GM23338 (cell line): Measurements from ENCODE around the gene CNOT10. TPM values are rescaled to one million over a fixed set of nuclear protein-coding genes. Genes with fewer than 3 reads are reported as not detected.

Experiments
- polyA plus RNA-seq: library from polyadenylated mRNA; unstranded; fragments of >200 nt; fragmentation: Nextera tagmentation; extraction: Ambion mirVana; gene quantifications from 2 replicates; pipeline ENCODE4 v1.2.1, GENCODE V29; 2016
- total RNA-seq: library from RNA; depleted of rRNA; stranded (reverse); fragments of >200 nt; shearing (Covaris generic); gene quantifications from 2 replicates; pipeline ENCODE4 v1.2.3, GENCODE V29; 2014; rRNA removed

Gene CNOT10
- total and polyA plus RNA-seq, 2 experiments from 2014 or later = 27.2 to 46.9 TPM

Other genes with a start within 250 kb of the CNOT10 start
- gene CMTM6, start 182.3 kb upstream of the CNOT10 start, total RNA-seq = 78.0 and 123 TPM in 2 replicates
- gene CMTM6, start 182.3 kb upstream of the CNOT10 start, polyA plus RNA-seq = 34.9 and 42.3 TPM in 2 replicates
- 45.1 and 52.9 TPM in 2 replicates for gene DYNC1LI1, start 114.3 kb upstream of the CNOT10 start, total RNA-seq
- gene DYNC1LI1, start 114.3 kb upstream of the CNOT10 start, polyA plus RNA-seq = 41.7 and 48.0 TPM in 2 replicates
- 318 and 346 TPM in 2 replicates for gene TRIM71, start 132.8 kb downstream of the CNOT10 start, total RNA-seq
- 71.2 and 71.5 TPM in 2 replicates for gene TRIM71, start 132.8 kb downstream of the CNOT10 start, polyA plus RNA-seq